ENCODE results near the gene NHLH2.

The NHLH2 gene

GRCh38 chr1:115805597-115805996 lies 35.3 kb downstream of the NHLH2 start:
- DNase-seq (ENCODE audit: low read depth in 1 of 2, low spot score in 1 of 2), result no peak

- DNase-seq (ENCODE audit: low read depth in 1 of 2, low spot score in 1 of 2), result no peak
These were observed 38.5 kb downstream of the NHLH2 start for GRCh38 chr1:115802416-115802815.

DNA sequence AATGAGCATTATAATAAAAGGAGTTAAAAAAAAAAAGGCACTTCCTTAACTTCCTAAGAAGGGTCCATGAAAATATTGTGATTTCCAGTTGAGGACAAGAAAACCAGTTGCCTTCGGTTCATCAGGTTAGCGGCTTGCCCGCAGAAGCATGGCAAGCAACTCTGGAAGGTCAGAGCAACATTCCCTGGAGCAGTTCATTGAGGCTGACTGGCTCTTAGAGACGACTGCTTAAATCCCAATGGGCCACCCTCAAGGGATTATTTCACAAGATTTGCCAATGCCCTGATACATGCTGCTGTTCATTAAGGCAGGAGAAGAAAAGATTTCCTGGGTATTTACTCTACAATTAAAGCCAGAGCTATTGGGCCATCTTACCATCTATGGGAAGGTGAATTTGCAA lies 43.4 kb downstream of the NHLH2 start:
- no peak for DNase-seq (ENCODE audit: low read depth in 1 of 2, low spot score in 1 of 2)

DNA sequence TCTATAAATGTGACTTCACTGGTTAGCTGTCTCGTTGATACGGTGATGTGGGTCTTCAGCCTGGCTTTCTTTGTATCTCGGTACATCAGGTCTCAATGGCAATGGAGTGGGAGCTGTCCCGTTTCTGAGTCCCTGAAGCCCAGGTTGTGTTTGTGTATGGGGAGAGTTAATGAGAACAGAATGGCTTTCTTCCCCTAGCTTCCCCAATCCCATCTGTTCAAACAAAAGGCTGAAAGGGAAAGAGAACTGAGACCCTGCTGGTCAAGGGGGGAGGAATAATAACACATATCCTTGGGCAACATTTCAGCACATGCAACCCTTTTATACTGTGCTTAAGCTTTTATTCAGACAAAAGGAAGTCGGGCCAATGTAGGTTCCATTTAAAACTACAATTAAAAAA lies 44.0 kb downstream of the NHLH2 start:
- DNase-seq (ENCODE audit: low read depth in 1 of 2, low spot score in 1 of 2), result no peak

- no peak for DNase-seq (ENCODE audit: low read depth in 1 of 2, low spot score in 1 of 2)
These were observed 44.9 kb downstream of the NHLH2 start for GRCh38 chr1:115796036-115796435.

- DNase-seq (ENCODE audit: low read depth in 1 of 2, low spot score in 1 of 2), result no peak
These were observed 45.8 kb downstream of the NHLH2 start for GRCh38 chr1:115794976-115795639.

GRCh38 chr1:115793162-115793561 lies 47.8 kb downstream of the NHLH2 start:
- no peak for DNase-seq (ENCODE audit: low read depth in 1 of 2, low spot score in 1 of 2)

DNA sequence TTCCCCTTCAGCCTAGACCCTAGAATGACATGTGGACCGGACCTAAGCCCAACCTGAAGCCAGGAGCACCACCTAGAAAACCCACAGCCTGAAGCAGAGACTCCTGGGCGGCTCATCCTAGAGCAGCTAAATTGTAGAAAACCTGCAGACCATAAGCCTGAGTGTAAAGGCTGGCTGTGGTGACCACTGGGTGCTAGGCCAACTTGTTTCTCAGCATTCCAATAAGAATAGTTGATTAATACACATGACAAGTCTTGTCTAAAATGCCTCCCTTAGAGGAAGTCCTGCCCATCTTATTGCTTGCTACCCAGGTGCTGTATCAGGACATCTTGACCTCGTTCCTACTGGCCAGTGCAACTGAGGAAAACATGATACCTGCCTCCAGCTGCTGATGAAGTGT lies 49.1 kb downstream of the NHLH2 start:
- no peak for DNase-seq (ENCODE audit: low read depth in 1 of 2, low spot score in 1 of 2)

GRCh38 chr1:115790846-115791245 lies 50.1 kb downstream of the NHLH2 start:
- no peak for DNase-seq (ENCODE audit: low read depth in 1 of 2, low spot score in 1 of 2)

DNA sequence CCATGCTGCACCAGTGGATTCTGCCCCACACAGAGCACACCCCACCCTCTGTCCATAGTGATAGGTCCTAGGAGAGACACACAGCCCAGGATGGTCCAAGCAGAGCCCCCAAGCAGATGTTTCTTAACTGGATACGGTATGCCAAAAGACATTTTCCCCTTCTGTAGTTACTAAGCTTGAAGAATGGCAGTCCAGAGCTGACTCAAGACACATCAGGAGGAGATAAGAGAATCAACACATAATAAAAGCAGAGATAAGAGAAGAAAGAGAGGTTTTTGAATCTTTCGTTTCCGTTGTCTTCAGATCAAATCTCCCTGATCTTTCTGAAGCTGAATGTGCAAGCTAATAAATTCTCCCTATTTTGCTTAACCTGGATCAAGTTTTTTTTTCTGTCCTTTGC lies 50.6 kb downstream of the NHLH2 start:
- DNase-seq (ENCODE audit: low read depth in 1 of 2, low spot score in 1 of 2), result no peak

Measured in activated CD4-positive, alpha-beta T cell treated with anti-CD3 and anti-CD28 coated beads, Interleukin-2, amount 50 U/mL, for 24 hours (primary cell).